ENCODE measurements around the gene NLRP1. TPM values are rescaled to one million over a fixed set of nuclear protein-coding genes. Genes with fewer than 3 reads are reported as not detected.

The NLRP1 gene
- total RNA-seq, 4 donors from 2014 or later = 23.3 to 72.5 (median 39.5) TPM

DNA sequence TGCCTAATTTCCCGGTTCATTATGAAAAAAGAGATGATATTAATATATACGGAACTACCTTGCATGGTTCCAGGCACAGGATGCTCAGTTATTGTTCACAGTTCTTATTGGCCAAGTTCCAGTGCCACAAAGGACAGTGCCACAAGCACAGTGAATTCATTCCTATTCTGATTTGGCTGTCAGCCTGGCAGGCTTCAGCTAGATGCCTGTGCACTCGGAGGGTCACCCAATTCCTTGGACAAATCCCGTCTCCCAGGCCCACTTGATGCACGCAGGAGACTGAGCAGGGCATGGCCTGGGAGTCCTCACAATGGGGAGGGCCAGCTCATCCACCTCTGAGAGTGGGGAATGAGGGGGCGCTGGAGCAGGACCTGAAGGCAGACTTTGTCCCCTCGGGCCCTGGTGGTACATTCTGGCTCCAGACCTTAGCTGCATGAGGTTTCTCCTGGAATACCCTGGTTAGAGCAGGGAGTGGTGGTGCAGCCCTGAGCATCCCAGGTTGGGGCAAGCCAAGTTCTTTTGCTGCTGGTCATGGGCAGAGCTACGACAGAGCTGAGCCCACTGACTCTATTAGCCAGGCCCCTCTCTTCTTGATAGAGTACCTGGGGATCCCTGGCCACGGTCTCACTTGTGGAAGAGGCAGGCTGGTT, 56.6 kb downstream of the NLRP1 start:
- no peak for TF ChIP-seq CTCF (IDR thresholded peaks at IDR 0.05; ENCODE audit: low read depth)

GRCh38 chr17:5526821-5527598, 57.3 kb downstream of the NLRP1 start:
- no peak for TF ChIP-seq CTCF (IDR thresholded peaks at IDR 0.05; ENCODE audit: low read depth)

- no peak for TF ChIP-seq CTCF (IDR thresholded peaks at IDR 0.05; ENCODE audit: low read depth)
Measured at GRCh38 chr17:5523249-5523648, 61.1 kb downstream of the NLRP1 start.

DNA sequence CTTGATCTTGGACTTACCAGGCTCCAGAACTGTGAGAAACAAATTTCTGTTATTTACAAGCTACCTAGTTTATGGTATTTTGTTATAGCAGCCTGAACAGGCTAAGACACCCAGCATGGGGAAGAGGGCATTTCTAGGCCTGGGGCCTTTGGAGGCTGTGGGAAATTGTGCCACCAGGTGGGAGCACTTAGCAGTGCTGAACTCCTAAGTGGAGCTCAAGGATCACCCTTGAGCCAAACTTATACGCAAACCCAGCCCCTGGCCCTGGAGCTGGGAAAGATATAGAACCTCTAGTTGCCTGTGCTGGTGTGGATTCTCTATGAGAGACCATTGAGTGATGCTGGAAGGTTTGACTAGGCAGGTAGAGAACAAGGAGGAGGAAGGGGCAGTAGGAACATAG, 61.8 kb downstream of the NLRP1 start:
- TF ChIP-seq CTCF (IDR thresholded peaks at IDR 0.05; ENCODE audit: low read depth) = no peak

DNA sequence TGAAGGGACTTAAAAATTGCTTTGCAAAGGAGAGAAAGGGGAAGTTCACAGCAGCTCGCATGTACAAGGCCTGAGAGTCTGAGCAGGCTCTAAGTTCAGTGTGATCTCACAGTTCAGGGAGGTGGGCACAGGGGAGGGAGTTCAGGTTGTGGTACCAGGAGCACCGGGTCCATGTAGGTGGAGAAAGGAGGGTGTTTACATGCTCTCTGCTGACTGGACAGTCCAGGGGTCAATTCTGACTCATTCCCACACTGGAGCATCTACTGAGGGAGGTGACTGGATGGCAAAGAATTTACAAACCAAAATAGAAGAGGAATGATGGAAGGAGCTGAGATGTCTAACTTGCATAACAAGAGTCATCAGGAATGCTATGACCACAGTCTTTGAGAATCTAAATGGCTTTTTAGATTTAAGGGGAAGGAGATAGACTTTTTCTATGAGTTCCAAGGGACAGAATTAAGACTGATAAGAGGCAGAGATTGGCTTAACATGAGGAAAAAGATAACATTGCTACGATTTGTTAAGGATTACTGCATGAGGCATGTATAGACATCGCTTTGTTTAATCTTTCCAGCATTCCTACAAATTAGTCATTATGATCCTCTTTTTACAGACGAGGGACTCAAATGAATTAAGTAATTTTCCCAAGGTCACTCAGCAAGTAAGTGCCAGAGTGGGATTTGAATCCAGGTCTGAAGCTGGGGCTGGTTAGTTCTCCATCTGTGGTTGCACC, 68.1 kb downstream of the NLRP1 start:
- TF ChIP-seq CTCF (IDR thresholded peaks at IDR 0.05; ENCODE audit: low read depth) = no peak

- TF ChIP-seq CTCF (IDR thresholded peaks at IDR 0.05; ENCODE audit: low read depth) = no peak
Measured at GRCh38 chr17:5514976-5515375, 69.3 kb downstream of the NLRP1 start.

- TF ChIP-seq CTCF (IDR thresholded peaks at IDR 0.05; ENCODE audit: low read depth) = no peak
Measured at GRCh38 chr17:5513628-5514027, 70.7 kb downstream of the NLRP1 start.
